ENCODE results near the gene YARS2. TPM values are rescaled to one million over a fixed set of nuclear protein-coding genes. Genes with fewer than 3 reads are reported as not detected.

Gene YARS2
- total RNA-seq, 4 donors from 2014 or later: 18.7 to 26.8 (median 22.0) TPM

- TF ChIP-seq, protein P1, sequence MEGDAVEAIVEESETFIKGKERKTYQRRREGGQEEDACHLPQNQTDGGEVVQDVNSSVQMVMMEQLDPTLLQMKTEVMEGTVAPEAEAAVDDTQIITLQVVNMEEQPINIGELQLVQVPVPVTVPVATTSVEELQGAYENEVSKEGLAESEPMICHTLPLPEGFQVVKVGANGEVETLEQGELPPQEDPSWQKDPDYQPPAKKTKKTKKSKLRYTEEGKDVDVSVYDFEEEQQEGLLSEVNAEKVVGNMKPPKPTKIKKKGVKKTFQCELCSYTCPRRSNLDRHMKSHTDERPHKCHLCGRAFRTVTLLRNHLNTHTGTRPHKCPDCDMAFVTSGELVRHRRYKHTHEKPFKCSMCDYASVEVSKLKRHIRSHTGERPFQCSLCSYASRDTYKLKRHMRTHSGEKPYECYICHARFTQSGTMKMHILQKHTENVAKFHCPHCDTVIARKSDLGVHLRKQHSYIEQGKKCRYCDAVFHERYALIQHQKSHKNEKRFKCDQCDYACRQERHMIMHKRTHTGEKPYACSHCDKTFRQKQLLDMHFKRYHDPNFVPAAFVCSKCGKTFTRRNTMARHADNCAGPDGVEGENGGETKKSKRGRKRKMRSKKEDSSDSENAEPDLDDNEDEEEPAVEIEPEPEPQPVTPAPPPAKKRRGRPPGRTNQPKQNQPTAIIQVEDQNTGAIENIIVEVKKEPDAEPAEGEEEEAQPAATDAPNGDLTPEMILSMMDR (IDR thresholded peaks at IDR 0.05; ENCODE audit: low read depth): no peak
Measured at GRCh38 chr12:32734952-32735351, 20.7 kb downstream of the YARS2 start.

- TF ChIP-seq, protein P1 (IDR thresholded peaks at IDR 0.05; ENCODE audit: low read depth): no peak
Measured at GRCh38 chr12:32727237-32727636, 28.5 kb downstream of the YARS2 start.

GRCh38 chr12:32726286-32726685 lies 29.4 kb downstream of the YARS2 start:
- TF ChIP-seq, protein P1 (IDR thresholded peaks at IDR 0.05; ENCODE audit: low read depth): no peak

GRCh38 chr12:32718926-32719325 lies 36.8 kb downstream of the YARS2 start:
- TF ChIP-seq, protein P1 (IDR thresholded peaks at IDR 0.05; ENCODE audit: low read depth): no peak

- TF ChIP-seq, protein P1 (IDR thresholded peaks at IDR 0.05; ENCODE audit: low read depth): no peak
Measured at GRCh38 chr12:32714772-32715171, 40.9 kb downstream of the YARS2 start.

DNA sequence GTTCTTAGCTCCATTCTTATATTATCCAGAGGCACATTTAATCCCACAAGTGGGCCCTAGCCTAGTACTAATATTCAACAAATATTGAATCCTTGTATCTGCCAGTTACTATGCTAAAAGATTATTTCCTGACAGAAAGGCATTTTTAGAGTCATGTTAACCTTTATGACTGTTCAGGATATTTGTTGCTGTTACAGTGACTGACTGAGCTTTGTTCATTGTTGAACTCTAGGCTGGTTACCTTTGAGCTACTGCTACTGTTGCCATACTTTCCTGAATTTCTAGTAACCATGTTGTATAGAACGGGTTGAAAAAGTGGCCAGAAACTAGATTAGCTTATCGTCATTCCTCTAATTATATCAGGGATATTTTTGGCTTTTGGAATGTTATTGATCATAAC lies 46.8 kb downstream of the YARS2 start:
- TF ChIP-seq, protein P1 (IDR thresholded peaks at IDR 0.05; ENCODE audit: low read depth): no peak

GRCh38 chr12:32706335-32707024 lies 49.2 kb downstream of the YARS2 start:
- TF ChIP-seq, protein P1 (IDR thresholded peaks at IDR 0.05; ENCODE audit: low read depth): no peak

Measured in subcutaneous adipose tissue (tissue), 4 donors.